Stimulated activated CD4-positive, alpha-beta T cell treated with anti-CD3 and anti-CD28 coated beads, Interleukin-12 subunit alpha, Interleukin-12 subunit beta, amount 100 ng/mL, for 4 hours (primary cell): ENCODE results near the gene FBXL20.
"Not testable (repeated sequence)": the region's sequence is repeated elsewhere in the genome, so short reads cannot be mapped to it uniquely, and the experiment has no call there.

Experiments used
- DNase-seq: peaks from one replicate; pipeline ENCODE4 v3.0.0-alpha.2; 2020

Gene FBXL20

GRCh38 chr17:39401412-39402243, at the start of gene FBXL20:
Gene FBXL20 (minus strand): TSS chr17:39401626. CDS start chr17:39401402, 224 bp downstream.
- DNase-seq, result peak; percentile 92

DNA sequence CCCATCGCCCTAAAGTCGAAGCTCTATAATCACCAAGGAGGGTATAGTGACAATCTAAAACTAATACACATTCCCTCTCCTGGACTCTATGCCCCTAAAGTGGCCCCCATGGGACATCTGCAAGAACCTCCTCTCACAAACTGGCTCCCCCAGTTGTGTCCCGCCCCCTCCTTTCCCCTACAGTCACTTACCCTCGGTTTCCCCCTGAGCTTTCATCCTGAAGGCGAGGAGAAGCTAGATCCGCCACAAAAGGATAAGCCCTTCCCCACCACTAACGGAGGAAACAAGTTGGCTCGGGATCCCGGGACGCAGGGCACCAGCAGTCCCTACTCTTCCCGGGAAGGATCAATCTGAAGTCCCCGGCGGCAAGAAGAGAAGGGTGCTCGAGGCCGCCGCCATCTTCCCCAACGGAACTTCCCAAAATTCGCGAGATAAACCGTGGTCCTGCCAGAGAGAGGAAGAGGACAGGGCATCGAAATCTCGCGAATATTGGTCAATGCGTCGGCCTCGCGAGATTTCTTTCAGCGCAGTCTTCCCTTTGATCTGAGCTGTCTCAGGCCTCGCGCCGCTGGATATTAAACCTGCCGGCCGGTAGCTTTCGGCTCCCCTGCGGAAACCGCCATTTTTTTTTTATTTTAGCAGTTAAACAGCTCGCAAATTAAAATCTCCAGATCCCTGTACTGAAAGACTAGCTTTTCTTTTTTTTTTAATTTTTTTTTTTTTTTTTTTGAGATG, 49.6 kb upstream of the FBXL20 start, which contains the start of gene MED1:
TSS of gene MED1 (minus strand) at position 417 of the 735 bp plus-strand sequence. CDS start at position 216, 201 bp downstream.
- peak; percentile 81 for DNase-seq

GRCh38 chr17:39450051-39450450, 48.6 kb upstream of the FBXL20 start:
- DNase-seq, result no peak

- no peak for DNase-seq
These were observed 46.1 kb upstream of the FBXL20 start for GRCh38 chr17:39447561-39447960.

GRCh38 chr17:39443326-39443725, 41.9 kb upstream of the FBXL20 start:
- DNase-seq, result no peak

- DNase-seq, result not testable (repeated sequence)
These were observed 38.4 kb upstream of the FBXL20 start for GRCh38 chr17:39439868-39440267.

DNA sequence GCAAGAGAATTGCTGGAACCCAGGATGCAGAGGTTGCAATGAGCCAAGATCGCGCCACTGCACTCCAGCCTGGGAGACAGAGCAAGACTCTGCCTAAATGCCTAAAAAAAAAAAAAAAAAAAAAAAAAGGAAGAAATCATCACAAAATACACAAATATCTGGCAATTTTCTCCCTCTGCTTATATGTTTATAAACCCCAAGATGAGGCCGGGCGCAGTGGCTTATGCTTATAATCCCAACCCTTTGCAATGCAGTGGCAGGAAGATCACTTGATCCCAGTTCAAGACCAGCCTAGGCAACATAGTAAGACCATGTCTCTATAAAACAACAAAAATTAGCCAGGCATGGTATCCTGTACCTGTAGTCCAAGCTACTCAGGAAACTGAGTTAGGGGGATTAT, 28.2 kb upstream of the FBXL20 start:
- no peak for DNase-seq

- DNase-seq, result no peak
These were observed 14.7 kb upstream of the FBXL20 start for GRCh38 chr17:39416141-39416540.

DNA sequence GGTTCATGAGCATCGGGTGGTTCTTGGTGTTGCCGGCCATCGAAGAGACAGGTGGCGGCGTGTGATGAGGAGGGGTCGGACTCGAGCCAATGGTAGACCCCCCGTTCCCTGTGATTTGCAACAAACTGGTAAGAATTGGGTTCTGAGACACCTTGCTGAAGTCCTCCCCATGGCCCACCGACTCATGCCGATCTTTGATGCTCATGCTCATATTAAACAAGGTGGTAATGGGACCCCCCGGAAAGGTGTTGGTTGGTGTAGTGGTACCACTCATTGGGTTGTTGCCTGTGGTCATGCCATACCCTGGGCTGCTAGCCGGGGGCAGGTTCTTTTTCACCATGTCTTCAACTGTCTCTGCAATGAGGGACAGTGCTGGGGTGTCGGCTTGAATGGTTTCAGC, 8.9 kb upstream of the FBXL20 start:
- no peak for DNase-seq

DNA sequence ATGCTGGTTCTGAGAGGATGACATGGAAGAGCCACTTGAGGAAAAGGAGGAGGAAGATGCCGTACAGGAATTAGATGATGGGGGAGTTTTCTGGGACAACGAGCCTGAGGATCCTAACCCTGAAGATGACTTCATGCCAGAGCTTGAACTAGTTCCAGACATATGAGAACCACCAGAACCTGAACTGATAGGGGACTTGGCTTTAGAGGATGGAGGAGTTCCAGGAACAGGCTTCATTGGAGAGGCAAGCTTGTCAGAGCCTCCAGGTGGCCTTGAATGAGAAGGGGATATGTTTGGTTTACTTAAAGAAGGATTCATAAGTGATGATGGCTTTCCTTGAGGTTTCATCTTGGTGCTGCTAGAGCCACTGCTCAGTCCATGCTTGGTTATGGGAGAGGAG, 6.9 kb upstream of the FBXL20 start:
- DNase-seq, result no peak

GRCh38 chr17:39406951-39407350, 5.5 kb upstream of the FBXL20 start:
- DNase-seq, result no peak

- no peak for DNase-seq
These were observed 4.0 kb upstream of the FBXL20 start for GRCh38 chr17:39405436-39405835.

GRCh38 chr17:39404542-39405378, 3.3 kb upstream of the FBXL20 start:
- DNase-seq, result no peak

DNA sequence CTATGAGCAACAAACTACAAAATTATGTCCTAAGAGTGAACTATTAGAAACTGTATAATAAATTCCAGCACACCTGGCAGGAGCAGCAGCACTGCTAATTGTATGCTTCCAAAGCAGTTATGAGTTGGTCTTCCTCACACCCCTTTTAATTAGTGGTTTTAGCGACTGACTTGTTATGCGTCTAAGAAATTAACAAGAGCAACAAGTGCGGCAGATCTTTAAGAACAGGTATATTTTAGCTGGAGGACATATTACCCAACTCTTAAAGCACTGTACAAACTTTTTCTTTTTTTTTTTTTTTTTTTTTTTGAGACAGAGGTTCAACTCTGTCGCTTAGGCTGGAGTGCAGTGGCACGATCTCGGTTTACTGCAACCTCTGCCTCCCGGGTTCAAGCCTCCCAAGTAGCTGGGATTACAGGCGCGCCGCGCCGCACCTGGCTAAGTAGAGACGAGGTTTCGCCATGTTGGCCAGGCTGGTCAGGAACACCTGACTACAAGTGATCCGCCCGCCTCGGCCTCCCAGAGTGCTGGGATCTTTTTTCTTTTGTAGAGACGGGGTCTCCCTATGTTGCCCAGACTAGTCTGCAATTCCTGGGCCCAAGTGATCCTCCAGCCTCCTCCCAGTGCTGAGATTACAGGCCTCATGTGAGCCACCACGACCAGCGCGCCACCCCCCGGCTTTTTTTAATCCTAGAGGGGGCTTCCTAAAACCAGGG, 1.6 kb upstream of the FBXL20 start:
- no peak for DNase-seq

- DNase-seq, result peak; percentile 81
These were observed 941 bp upstream of the FBXL20 start for GRCh38 chr17:39402244-39402889.

GRCh38 chr17:39400547-39401411, 647 bp downstream of the FBXL20 start:
- peak; percentile 4 for DNase-seq

DNA sequence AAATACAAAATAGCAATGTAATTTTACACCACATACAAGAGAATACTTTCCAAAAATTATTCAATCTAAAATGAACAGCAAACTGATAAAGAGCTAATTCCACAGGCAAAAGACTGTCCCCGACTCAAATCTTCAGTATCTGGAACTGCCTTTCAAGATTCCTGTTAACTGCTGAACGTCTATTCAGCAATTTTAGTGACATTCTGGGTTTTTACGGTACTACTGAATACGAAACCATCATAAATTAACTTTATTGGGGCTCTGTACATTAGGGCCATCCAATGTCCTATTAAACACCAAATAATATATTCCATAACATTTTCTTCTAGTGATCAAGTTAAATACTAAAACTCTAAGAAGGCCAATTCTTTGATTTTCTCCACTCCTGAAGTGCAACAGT, 1.6 kb downstream of the FBXL20 start:
- no peak for DNase-seq

DNA sequence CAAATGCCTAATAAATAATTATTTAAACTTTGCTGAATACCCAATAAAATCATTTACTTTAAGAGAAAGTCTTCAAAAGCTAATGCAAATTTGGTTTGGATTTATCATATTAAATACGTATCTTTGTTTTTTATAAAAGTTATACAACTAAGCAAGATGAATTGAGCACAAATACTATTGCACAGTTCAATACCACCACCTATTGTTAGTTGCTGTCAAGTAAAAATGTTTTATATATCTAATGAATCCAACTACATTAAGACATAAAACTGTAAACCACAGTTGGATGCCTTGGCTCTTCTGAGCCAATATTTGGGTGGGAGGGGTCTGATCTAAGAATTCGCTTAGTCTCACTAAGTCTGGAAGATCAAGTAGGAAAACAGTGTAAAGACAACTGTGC, 7.7 kb downstream of the FBXL20 start:
- DNase-seq, result no peak

- DNase-seq, result no peak
These were observed 10.0 kb downstream of the FBXL20 start for GRCh38 chr17:39391448-39391847.

DNA sequence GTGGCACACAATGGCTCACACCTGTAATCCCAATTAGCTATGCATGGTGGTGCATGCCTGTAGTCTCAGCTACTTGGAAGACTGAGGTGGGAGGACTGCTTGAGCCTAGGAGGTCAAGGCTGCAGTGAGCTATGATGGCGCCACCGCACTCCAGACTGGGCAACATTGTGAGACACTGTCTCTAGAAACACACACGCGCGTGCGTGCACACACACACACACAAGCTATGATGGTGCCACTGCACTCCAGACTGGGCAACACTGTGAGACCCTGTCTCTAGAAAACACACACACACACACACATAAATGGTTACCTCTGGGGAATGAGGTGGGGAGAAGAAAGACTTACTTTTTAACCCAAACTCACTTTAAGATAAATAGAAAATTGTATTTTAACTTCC, 16.4 kb downstream of the FBXL20 start:
- DNase-seq, result no peak

DNA sequence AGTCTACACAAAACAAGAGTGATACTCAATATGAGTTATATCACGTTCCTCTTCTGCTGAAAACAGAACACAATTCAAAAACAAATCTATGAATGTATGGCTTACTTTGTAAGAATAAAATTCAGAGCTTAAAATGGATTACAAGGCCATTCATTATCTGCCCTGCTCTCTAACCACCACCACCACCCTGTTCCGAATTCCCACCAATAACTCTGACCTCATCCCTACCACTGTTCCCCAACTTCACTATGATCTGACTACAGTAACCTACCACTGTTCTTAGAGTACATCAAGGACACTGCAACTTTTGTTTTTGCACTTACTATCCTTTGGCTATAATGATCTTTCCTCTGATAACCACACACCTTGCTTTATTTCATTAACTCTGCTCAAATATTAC, 21.3 kb downstream of the FBXL20 start:
- no peak for DNase-seq
